Stimulated activated CD4-positive, alpha-beta T cell treated with anti-CD3 and anti-CD28 coated beads, TNF-alpha, amount 100 ng/mL, for 4 hours (primary cell): ENCODE measurements around the gene KRTAP15-1.

ENCODE experiments used
- DNase-seq, 3 experiments: peaks; one replicate each; pipeline ENCODE4 v3.0.0-alpha.2; 2020; ENCODE audit warnings: low read depth in 3 of 3

KRTAP15-1 gene, protein sequence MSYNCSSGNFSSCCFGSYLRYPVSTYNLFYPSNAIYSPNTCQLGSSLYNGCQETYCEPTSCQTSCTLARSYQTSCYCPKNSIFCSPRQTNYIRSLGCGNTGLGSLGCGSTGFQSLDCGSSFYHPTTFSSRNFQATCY

DNA sequence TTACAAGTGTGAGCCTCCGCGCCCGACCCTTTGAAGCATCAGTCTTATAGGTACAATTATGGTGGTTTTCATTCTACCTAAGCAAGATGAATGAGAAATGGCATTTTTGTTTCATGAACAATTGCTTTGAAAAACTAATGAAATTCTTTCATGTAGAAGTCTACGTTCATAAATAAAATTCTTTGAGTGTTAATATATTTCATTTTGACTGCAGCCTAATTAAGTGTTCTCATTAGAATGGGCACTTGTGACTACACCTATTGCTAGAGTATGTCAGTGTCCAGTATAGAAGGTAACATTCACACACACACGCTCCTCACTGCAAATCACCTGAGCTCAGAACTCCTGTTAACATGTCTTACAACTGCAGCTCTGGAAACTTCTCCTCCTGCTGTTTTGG lies at the start of gene KRTAP15-1:
Gene KRTAP15-1, plus strand, starts transcription at position 301 of the 400 bp plus-strand sequence. Its CDS starts 53 bp downstream, at position 354.
- no peak for DNase-seq

DNA sequence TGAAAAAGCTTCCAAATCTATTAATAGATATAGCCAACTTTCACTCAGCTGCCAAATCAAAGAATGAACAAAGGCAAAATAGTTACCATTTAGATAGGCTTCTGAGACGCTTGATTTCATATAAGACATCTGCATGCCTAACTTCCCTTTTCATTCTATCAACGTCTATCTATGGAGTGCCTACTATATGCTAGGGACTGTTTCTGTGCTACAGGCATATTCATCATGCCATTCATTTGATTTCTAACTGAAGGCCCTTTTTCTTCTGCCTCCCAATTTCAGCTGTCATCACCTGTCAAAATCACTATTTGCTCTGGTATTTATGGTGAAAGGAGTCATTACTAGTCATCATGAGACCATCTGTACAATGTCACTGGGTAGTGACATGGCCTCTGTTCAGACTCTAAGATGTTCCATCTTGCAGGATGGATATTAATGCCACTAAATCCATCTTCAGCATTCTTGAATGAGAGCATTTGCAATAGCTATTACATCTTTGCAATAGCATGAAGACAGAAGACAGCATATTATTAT lies 48.5 kb upstream of the KRTAP15-1 start:
- DNase-seq: no peak

DNA sequence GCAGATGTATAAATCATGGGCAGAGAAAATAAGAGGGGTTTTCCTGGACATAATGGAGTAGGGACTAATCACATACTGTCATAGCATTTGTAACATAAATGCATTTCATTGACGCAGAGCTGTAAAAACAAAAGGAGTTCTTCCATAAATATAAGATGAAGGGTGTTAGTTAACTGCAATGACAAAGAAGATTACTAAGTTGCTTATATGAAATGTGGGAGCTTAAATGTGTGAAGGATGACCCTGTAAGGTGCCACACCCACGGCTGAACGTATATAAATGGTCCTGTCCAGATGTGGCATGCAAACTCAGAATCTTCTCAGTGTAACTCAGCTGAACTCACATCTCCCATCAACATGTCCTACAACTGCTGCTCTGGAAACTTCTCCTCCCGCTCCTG lies 44.3 kb upstream of the KRTAP15-1 start, which contains the start of gene KRTAP13-1:
Gene KRTAP13-1, plus strand, starts transcription at position 301 of the 400 bp plus-strand sequence. Its CDS starts 56 bp downstream, at position 357.
- DNase-seq: no peak

DNA sequence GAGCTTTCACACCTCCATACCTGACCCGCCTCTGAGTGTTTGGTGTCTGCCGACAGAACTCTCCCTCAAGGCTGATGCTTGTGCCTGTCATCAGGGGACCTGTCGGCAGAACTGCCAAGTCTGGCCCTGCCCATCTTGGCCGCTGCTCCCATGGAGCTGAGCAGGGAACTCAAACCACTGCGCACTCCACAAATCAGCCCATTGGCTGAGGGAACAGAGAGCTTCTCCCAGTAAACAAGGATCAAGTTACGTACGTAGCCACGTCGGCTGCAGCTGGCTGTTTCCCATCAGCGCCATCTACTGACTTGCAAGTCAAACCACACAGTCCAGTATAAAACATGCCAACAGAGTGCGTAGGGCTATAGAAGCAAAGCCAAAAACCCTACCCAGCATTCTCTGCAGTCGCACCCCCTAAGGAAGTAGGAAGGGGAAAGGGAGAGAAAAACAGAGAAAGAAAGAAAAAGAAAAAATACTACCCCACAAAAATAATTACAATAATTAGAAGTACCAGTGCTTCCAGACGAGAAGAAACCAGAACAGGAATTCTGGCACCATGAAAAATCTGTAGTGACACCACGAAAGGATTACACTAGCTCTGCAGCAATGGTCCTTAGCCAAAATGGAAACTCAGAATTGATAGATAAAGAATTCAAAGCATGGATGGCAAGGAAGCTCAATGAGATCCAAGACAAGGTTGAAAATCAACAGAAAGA lies 31.1 kb upstream of the KRTAP15-1 start:
- no peak for DNase-seq

DNA sequence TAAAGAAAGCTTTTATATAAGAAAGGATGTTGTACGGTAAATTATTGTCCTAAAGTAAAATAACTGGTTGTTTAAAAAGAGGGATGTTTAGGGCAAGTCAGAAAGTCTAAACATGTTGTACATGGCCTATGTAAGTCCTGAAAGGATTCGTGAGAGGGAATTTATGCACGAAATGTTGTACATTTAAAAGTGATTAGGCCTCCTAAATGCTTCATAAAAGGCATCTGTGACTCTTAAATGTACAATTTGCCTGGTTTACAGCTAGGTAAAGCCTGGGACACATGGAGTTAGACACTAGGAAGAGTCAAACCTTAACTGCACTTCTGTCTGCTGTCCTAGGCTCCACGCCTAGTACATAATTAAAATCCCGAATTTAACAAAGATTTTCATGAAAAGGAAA lies 24.1 kb upstream of the KRTAP15-1 start:
- no peak for DNase-seq

DNA sequence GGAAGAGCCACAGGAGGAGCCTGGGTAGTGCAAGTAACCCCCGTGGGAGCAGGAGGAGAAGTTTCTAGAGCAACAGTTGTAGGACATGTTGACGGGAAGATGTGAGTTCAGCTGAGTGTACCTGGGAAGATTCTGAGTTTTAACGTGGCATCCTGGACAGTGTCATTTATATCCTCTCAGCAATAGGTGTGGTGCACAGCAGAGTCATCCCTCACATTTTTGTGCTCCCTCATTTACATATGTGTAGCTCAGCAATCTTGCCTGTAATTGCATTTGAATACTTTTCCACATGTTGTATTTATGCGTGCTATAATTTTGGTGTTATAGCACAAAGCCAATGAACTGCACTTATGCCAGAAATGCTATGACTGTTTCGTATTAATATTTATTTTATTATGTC lies 14.2 kb upstream of the KRTAP15-1 start, which contains the start of gene KRTAP13-3:
Gene KRTAP13-3, minus strand, starts transcription at position 101 of the 400 bp plus-strand sequence. Its CDS starts 14 bp downstream, at position 87.
- no peak for DNase-seq

DNA sequence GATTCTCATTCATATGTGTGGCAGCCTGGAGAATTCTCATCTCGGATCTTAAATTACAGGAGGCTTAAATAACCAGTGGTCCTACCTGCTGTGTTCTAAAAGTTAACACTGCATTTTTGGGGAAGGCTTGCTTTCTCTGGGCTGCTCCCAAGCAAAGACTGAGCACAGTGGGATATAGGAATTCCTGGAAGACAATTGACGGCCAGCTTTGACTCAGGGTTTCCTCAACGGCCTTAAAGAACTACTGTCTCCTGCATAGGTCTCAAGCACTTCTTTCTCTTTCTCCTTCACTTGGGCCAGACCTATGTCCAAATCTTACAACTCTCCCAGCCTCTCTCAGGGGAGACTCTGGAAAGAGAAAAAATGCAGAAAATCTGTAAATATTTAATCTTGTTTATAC lies 13.3 kb upstream of the KRTAP15-1 start:
- no peak for DNase-seq

DNA sequence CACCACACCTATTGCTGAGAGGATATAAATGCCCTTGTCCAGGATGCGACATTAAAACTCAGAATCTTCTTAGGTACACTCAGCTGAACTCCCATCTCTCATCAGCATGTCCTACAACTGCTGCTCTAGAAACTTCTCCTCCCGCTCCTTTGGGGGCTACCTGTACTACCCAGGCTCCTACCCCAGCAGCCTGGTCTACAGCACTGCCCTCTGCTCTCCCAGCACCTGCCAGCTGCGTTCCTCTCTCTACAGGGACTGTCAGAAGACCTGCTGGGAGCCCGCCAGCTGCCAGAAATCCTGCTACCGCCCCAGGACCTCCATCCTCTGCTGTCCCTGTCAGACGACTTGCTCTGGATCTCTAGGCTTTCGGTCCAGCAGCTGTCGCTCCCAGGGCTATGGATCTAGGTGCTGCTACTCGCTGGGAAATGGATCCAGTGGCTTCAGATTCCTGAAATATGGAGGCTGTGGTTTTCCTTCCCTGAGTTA lies 9.9 kb upstream of the KRTAP15-1 start, which contains the start of gene KRTAP13-4:
Gene KRTAP13-4, plus strand, starts transcription at position 51 of the 486 bp plus-strand sequence. Its CDS starts 56 bp downstream, at position 107.
- no peak for DNase-seq

DNA sequence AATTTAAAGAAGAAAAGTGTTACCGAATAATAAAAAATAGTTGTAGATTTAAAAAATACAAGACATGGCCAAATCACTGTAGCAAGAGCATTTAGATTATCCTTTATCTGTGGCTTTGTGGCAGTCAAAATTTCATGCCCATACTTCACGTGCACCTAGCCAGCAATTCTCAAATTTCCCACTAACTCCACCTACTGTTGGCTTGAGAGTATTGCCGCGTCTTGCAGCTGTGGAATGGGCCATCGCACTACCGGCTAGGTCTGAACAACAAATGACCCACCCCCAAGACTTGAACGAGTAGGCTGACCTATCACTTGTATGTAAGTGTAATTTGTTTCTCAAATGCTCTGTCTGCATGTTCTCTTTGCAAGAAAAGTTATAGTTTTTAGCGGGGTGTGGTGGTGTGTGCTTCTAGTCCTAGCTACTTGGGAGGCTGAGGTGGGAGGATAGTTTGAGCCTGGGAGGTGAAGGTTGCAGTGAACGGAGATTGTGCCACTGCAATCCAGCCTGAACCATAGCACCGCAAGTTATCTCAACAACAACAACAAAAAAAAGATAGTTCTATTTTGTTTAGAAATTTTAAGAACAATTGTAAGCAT lies 5.9 kb upstream of the KRTAP15-1 start:
- no peak for DNase-seq

DNA sequence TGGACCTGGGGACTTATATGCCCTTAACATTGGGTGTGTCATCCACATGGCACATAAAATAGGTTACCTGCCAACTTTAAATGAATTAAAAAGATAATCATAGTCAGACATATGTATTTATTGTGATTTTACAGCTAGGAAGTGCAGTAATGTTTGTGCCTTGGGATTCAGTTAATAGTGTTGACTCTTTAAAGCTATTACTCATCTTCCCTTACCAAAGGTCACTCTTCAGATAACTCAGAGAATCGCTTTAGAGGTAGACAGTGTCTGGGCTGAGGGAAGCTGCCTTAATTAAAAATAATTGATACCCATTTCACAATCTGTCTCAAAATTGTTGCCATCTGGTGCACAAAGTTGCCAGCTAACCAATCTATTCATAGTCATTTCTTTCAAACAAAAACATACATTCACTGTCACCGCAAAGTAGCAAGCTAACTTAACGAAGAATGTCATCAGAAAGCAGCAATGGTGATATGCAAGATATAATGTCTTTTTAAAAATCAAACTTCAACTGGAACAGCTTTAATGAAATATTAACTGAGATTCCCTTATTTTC lies 3.0 kb upstream of the KRTAP15-1 start:
- DNase-seq: no peak

DNA sequence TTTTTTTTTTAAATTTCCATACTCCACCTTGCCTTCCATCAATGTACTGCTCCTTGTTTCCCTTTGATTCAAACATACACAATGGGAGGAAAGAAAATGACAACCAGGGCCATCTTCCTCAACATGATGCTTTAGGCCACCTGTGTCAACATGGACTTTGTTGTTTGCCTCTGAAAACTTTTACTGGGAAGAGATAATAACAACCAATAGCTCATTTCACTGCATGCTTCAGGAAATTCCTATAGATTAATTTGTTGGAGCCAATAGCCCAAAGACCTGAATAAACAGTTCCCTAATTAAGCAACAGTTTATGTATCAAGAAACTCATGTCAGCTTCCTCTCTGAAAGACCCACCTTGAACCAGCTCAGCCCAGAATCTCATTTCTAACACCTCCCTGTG lies 3.2 kb downstream of the KRTAP15-1 start:
- DNase-seq: no peak

DNA sequence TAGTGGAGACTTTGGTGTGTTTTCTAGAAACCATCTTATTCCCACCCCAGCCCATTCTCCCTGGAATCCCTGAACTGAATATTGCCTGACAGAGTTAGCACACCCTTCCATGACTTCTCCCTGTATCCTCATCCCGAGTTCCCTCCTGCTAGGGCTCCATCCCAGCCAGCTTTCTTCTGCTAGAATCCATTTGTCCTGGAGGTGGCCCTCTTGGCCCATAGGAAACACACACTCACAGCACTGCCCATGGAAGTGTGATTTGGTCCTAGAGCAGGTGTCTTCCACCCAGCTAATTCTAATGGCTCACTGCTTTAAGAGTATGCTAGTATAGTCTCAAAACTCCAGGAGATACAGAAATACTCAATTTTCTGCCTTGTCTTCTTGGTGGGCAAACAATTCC lies 4.1 kb downstream of the KRTAP15-1 start:
- no peak for DNase-seq

DNA sequence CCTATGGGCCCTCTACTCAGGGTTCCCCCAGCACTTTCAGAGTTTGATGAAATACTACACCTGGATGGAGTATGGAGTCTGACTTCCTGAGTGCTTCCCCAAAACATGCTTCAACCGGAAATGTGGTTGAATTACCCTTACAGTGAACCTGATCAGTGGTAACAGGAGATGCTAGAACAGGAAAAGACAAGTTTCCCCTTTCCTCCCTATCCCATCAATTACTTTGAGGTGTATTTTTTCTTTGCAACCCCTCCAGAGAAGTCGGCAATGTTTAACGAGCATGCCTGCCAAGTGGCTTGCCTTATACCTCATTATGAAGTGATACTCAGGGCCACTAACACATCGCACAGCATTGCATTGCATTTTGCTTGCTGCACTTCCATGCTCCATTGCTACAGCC lies 7.0 kb downstream of the KRTAP15-1 start:
- no peak for DNase-seq

DNA sequence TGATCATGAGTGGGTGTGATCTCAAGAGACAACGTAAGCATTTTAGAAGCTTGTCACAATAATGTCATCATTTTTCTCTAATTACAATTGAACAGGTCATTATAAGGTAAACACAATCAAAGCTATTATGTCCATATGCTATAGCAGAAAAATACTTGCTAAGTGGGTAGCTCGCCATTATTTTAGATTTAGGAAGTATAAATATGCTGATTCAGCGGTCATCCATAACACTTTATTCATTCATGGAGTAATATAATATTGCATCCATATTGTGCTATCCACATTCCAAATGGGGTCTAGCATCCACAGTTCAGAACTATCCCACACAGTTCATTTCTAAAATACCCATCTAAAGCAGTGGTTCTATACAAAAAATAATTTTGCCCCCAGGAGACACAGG lies 8.4 kb downstream of the KRTAP15-1 start:
- no peak for DNase-seq

DNA sequence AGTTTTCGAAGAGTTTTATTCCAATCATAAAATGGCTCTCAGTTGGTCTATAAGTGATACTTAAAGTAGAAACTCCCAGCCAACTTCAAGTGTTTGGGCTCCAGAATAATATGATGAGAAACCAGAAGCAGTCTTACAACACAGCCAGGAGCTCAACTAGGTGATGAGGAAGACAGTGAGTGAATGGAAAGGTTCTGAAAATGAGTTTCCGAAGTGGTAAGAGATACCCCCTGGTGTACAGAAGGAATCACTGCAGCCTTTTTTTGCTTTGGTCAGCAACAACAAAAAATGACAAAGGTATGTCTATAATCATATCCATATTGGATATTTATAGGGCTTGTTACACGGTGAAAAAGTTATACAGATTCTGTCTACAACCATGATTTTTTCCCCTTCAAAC lies 23.6 kb downstream of the KRTAP15-1 start:
- DNase-seq: no peak

DNA sequence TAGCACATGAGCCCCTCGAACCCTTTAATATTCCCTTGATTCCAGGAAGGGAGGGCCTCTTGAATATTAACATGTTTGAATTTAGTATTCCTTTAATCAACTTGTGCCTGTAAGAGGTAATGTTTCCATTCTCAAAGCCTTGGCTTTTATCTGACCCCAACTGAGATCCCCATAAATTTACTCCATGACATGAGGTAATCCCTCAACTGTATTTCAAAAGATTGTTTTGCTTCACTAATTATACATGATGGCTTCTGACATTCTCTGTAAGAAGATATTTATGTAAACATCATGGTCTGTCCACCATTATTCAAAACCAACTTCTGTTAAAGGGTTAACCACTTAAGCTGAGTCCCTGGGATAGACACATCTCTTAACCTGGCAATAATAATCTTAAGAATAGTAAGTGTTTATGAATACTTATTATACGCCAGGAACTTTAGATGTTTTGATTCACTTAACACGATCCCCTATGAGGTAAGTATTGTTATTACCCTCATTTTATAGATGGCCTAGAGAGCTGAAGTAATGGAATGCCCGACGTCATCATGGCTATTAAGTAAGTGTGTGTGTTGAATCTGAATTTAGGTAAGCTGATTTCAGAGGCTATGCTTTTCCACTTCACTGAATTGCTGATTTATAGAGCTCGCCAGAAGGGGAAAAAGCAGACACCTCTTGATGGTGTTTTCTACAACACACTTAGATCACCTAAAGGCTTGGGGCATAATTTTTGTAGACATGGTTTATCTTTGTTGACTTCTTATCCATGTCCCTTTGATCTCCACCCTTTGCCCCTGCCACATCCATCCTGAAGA lies 29.0 kb downstream of the KRTAP15-1 start:
- DNase-seq: no peak

DNA sequence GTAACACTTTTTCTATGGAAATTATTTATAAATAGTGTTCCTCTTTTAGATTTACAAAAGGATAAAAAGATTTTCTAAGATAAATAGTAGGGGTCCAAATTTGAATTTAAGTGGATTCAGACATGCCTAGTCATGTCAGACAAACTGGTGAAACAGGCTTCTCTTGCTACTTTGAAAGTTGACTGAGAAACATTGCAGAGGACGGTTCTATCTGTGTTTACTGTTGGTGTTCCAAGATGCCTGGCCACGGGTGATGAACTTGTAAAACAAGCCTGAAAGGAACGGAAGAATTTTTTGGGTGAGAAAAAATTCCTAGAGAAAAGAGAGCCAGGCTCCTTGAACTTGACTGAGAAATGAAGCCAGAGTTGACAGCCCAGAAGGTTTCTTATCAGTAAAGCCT lies 37.9 kb downstream of the KRTAP15-1 start:
- no peak for DNase-seq

DNA sequence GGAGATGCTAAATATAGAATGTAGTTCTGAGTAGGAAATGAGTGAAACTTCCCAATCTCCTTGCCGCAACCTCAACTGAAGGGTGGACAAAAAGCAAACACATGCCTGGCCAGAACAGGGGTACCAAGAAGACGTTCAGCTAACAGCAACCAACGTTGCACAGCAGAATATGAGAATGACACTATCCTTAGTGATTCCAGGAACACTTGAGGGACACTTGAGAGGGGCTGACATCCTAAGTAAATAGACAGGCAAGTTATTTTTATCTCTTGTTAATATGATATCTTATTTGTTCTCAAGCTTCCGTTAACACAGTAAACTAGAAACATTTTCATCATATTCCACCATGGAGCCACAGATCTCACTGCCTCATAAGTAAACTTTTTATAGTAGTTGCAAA lies 39.2 kb downstream of the KRTAP15-1 start:
- no peak for DNase-seq

DNA sequence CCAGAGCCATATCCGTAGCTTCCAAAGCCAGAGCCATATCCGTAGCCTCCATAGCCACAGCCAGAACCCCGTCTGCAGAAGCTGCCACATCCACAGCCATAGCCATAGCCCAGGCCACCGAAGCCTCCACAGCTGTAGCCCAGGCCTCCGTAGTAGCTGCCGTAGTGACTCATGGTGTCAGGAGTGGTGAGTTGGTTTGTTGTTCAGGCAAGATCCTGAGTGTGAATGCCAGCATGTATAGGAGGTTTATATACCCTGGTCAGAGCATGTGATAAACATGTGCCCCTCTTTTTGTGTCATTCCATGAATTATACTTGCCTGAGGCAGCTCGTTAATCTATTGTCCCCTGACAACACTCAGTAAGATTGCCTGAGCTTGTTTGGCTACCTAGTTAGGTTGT lies 40.1 kb downstream of the KRTAP15-1 start, which contains the start of gene KRTAP19-1:
Gene KRTAP19-1, minus strand, starts transcription at position 223 of the 400 bp plus-strand sequence. Its CDS starts 50 bp downstream, at position 173.
- no peak for DNase-seq

DNA sequence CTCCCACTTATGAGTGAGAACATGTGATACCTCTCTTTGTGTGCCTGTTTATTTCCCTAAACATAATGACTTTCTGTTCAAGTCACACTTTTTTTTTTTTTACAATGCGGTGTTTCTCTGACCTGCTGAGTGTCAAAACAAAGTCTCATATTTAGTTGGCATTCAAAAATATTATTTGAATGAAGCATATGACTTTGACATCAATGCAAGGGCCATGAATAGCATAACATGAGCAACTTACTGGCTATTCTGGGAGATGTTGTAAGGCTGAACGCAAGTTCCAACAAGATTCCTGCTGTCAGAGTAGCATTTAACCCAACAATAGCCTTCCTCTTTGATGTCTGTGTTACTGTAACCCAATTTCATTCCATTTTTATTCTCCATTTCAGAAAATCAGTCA lies 42.1 kb downstream of the KRTAP15-1 start:
- DNase-seq: no peak

DNA sequence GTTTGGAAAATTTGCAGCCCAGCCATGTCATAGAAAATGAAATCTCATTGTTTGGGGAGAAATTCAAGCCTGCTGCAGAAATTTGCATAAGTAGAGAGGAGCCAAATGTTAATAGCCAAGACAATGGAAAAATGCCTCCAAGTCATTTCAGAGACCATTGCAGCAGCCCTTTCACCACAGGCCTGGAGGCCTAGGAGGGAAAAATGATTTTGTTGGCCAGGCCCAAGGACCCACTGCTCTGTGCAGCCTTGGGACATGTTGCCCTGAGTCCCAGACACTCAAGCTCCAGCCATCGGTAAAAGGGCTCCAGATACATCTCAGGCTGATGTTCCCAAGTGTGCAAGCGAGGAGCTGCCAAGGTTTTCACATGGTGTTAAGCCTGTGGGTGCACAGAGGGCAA lies 46.1 kb downstream of the KRTAP15-1 start:
- DNase-seq: no peak
